Mesenteric fat pad (tissue), 1 donor: ENCODE measurements around the gene RBBP9. TPM values are rescaled to one million over a fixed set of nuclear protein-coding genes. Genes with fewer than 3 reads are reported as not detected.
A peak's percentile ranks its signal among the peaks of the same experiment; 100 is the strongest.
"Not testable (repeated sequence)": the region's sequence is repeated elsewhere in the genome, so short reads cannot be mapped to it uniquely, and the experiment has no call there.

Experiments used
- DNase-seq: peaks from one replicate; pipeline ENCODE4 v3.0.0-alpha.2; 2020; ENCODE audit warnings: low spot score
- long read RNA-seq: library from polyadenylated mRNA; unstranded; transcript quantifications from one replicate; pipeline ENCODE4 v2.0.0, GENCODE V29; 2020
- total RNA-seq: library from RNA; stranded (reverse); fragmentation: NEBNext Ultra II Directional; extraction: Animal tissue kit (Norgen Biotek cat#: 25700); gene quantifications from one replicate; pipeline ENCODE4 v1.2.1, GENCODE V29; 2021
- donor health status: DM: yes; HTN: yes; CAD: no.

Gene RBBP9
- 16.9 TPM for total RNA-seq
- long read RNA-seq, partial matches to known transcripts: 0 of 3 reads
- long read RNA-seq, other reads (novel, unspliced or antisense): 0 of 3 reads

DNA sequence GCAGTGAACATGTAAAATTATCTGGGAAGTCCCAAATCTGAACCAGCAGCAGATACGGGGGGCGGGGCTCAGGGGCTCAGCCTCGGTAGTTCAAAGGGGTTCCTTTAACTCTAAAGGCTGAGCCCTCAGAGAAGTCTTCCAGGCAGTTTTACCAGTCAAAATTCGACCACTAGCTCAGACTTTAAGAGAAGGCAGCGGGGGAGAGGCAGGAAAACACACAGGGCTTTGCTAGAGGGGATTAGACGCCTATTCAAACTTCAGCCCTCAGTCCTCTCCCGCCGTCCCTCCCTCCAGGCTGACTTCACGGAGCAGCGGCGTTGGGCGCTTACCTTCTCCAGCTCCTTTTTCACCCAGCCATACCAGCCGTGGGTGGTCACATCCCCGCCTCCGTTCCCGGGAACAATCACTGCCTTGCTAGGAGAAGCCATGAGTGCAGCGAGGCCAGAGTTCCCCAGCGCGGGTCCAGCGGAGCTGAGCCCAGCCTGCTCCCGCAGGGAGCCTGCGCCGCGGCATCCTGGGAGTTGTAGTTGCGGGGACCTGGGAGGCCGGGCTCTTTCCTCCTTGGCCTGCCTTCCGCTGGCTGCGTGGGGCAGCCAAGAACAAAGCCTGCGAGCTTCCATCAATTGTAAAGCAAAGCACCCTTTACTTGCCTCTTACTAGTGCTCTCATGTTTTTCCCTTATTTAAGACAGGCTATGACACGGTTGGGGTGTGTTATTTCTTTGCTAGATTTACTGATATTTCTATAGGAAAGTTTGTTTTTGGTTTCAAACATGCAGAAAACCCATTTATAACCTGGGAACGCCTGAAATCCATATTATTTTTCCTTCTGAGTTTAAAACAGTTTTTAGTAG, at the start of gene RBBP9:
RBBP9 (minus strand) TSS at position 486 of the 853 bp plus-strand sequence; CDS start at position 428, 58 bp downstream.
- peak; percentile 93 for DNase-seq

DNA sequence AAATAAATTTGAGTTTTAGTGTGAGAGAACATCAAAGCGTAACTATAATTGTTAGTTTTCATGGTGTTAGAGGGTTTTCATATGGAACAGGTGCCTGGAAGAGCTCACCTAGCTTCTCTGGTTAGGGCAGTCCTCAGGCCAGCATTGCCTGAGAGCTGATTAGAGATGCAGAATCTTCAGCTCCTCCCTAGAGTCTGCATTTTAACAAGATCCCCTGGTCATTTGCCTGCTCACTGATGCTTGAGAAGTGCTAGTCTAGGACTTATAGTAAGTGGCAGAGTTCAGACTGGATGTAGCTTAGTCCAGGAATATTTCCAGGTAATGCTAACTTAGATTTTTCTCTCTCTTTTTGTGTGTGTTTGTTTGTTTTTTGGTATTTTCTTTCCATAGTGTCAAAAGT, 48.5 kb upstream of the RBBP9 start:
- DNase-seq: no peak

DNA sequence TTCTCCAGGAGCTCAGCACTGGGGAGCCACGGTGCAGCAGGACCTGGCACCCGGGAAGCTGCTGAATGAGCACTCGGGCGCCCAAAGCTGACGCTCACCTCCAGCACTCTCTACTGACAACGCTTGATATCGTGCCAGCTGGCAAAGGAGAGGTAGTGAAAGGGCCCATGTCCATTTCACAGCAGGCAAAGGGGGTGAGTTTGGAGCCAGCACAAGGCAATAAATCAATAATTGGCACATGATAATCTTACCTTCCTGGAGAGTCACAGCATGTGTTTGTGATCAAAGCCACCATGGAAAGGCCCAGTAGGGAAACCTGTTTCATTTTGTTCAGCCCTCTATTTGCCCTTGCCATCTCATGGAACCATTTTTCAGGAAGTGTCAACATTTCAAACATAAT, 46.9 kb upstream of the RBBP9 start:
- DNase-seq: no peak

GRCh38 chr20:18543216-18543615, 46.2 kb upstream of the RBBP9 start:
- DNase-seq: no peak

DNA sequence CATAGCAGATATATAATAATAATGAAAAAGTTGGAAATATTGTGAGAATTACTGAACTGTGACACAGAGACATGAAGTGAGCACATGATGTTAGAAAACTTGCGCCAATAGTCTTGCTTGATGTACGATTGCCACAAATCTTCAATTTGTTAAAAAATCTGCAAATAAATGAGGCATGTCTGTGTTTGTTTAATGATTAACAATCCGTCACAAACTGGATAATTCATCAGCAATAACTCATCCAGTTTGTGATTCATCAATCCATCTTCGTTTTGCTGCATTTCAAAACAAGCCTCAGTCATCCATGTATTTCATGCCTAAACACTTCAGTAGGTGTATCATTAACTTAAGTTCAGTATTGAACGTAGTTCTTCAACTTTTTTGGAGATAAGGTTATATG, 44.7 kb upstream of the RBBP9 start:
- DNase-seq: no peak

DNA sequence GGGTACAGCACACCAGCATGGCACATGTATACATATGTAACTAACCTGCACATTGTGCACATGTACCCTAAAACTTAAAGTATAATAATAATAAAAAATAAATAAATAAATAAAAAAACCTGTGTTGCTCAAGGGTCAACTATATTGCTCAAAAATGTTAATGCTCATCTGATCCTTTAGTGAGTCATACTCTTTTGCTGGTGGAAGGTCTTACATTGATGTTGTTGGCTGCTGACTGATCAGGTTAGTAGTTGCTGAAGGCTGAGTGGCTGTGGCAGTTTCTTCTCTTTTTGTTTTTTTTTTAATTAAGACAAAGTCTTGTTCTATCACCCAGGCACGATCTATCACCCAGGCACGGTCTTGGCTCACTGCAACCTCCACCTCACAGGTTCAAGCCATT, 40.6 kb upstream of the RBBP9 start:
- DNase-seq: no peak

- no peak for DNase-seq
Observed at GRCh38 chr20:18533978-18534644, 37.1 kb upstream of the RBBP9 start.

GRCh38 chr20:18533491-18533890, 36.5 kb upstream of the RBBP9 start:
- DNase-seq: no peak

DNA sequence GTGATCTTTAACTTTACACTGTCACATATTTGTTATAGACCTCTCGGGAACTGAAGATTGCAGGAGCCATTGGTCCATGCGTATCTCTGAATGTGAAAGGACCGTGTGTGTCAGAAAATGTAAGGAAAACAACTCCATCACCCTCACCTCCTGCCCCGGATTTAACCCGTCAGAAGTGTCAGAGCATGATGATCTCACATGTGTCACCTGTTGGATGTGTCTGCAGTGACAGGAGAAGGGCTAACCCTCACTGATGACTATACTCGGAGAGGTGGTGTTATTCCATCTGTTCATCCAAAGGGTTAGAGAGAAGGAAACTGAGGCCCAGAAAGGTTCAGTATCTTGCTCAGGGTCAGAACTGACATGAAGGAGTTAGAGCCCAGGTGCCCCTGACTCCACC, 35.6 kb upstream of the RBBP9 start:
- DNase-seq: no peak

- DNase-seq: no peak
Observed at GRCh38 chr20:18529041-18529440, 32.0 kb upstream of the RBBP9 start.

- no peak for DNase-seq
Observed at GRCh38 chr20:18527836-18528235, 30.8 kb upstream of the RBBP9 start.

DNA sequence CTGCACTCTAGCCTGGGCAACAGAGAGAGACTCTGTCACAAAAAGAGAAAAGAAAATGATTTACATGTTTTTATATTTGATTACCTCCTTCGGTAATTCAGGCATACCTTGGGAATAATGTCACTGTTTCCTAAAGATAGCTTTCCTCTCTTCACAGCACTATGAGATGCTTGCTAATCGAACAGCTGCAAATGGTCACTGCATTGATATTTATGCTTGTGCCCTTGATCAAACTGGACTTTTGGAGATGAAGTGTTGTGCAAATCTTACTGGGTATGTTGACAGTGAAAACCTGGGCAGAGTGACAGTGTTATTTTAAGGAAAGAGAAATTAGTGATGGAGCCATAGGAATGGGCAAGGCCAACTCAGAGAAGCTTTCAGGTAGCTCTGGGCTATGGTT, 30.3 kb upstream of the RBBP9 start:
- no peak for DNase-seq

GRCh38 chr20:18526761-18527160, 29.7 kb upstream of the RBBP9 start:
- not testable (repeated sequence) for DNase-seq

DNA sequence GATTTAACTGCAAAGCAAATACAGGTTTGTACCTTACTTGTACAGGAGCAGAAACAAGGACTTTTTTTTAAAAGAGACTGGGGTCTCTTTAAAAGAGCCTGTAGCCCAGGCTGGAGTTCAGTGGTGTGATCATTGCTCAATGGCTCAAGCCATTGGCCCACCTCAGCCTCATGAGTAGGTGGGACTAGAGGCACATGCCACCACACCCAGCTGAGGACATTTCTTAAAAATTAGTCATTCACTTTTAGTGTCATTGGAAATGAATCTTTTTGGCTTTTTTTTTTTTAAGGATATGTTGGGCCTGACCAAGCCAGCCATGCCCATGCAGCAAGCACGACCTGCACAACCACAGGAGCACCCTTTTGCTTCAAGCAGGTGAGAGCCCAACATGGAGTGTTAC, 27.6 kb upstream of the RBBP9 start:
- no peak for DNase-seq

DNA sequence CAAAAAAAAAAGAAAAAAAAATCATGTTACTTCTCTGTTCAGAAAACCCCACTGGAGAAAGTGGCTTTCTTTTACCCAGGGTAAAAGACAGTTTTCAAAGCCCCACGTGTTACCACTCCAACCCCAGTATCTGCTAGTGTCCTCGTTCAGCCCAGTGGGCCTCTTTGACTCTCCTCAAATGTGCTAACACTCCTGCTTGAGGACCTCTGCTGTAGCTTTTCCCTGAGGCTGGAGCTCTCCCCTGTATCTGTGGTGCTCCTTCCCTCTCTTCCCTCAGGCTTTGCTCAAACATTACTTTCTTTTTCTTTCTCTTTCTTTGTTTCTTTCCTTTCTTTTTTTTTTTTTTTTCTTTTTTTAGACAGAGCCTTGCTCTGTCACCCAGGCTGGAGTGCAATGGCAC, 26.0 kb upstream of the RBBP9 start:
- no peak for DNase-seq

- not testable (repeated sequence) for DNase-seq
Observed at GRCh38 chr20:18522066-18522465, 25.0 kb upstream of the RBBP9 start.

DNA sequence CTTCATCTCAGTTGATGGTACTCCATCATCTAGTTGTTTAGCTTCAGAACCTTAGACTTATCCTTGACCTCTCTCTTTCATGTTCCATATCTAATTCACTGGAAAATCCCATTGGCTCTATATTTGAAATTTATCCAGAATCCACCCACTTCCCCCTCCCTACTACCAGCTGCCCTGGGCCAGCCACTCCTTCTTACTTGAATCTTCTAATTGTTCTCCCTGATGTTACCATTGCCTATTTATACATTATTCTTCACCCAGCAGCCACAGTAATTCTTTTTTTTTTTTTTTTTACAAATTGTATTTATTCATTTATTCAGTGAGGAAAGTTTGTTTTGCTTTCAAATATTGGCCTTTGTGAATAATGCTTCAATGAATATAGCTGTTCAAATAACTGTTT, 18.9 kb upstream of the RBBP9 start:
- no peak for DNase-seq

DNA sequence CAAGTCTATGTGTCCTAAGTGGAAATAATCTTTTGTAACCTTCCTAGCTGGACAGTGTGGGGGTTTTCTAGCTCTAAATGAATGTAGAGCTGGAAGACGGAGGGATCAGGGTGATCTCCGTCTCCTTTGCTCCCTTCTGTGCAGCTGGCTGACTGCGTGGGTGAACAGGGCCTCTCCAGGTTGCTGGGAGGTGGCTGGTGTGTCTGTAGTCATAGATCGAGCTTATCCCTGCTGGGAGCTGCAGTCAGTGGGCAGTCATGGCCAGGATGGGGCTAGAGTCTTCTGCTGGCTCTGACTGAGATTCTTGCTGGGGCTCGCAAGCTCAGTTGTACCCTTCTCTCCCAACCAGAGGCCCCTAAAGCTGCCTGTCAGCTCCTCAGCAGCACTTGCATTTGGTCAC, 17.1 kb upstream of the RBBP9 start:
- no peak for DNase-seq

- no peak for DNase-seq
Observed at GRCh38 chr20:18513208-18513607, 16.2 kb upstream of the RBBP9 start.

- DNase-seq: no peak
Observed at GRCh38 chr20:18511571-18511970, 14.5 kb upstream of the RBBP9 start.

DNA sequence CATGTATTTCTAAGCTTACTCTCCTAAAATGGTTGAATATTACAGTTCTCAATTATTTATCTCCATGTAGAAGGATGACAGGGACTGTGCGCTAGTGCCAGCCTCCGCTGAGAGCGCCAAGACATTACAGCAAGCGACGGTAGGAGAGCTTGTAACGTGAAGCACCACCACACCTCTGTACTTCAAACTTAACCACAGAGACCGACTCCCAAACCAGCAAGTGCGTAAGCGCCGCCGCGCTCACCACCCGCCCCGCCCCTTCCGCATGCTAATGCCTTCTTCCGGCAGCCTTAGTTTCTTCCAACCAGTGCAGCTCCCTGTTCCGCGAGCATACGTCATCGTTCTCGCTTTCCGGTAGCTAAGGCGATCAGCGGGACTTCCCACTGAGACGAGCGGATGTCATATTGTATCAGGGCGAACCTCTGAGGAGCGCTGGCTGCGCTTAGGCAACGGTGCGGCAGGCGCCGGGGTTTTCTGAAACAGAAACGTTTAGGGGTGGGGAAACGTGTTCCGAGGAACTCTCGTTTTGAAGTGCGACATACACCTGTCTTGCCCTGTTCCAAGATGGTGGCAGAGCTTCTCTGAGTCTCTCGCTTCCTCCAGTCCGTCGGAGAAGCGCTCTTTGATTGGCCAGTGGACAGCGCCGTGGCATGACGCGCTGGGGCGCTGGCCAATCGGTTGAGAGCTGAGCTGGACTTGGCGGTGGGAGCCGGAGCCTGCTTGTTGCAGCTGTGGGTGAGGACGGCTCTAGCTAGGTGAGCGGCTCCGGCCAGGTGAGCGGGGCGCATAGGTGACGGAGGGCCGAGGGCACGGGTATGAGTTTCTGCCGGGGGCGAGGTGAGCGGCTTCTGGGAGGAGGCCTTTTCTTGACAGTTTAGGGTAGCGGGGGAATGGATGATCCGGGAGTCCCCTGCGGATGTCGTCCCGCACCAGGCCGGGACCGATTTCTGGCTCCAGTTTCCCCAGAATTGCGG, 10.5 kb upstream of the RBBP9 start, which contains the start of gene SEC23B:
SEC23B (plus strand) TSS at position 723 of the 974 bp plus-strand sequence. CDS start 2,896 bp downstream, outside the sequence.
- peak; percentile 98 for DNase-seq
